Measurements from ENCODE around the gene SIRPA. TPM values are rescaled to one million over a fixed set of nuclear protein-coding genes. Genes with fewer than 3 reads are reported as not detected.

SIRPA gene
- total and polyA plus RNA-seq, 2 of the 4 experiments (the other 2 are of a cell fraction), result 9.9 to 40.2 TPM

DNA sequence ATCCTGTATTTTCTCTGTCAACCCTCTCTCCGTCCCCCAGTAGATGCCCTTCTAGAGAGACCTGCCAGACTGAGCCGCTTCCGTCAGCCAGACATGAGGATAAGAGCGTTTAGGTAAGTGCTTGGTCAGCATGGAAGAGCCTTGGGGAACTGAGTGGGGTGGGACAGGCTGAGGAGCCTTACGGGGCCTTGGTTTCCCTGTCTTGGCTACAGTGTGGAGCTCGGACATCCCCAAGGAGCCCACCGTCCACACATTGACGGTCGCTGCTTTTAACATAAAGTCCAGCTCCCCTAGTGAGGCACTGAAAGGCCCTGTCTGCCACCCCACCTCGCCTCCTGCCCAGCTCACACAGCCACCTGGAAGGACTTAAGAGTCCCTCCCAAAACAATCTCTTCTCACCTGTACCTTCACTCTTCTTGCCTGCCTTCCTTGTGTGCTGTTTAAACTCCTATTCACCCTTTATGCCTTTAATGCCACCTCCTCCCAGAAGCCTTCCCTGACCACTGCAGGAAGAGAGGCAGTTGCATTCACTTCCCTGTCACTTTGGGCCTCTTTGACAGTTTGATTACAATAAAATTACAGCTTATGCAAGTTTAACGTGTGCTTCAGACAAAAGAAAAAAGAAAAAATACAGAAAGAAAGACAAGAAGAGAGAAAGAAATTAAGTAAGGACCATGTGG is 56.4 kb downstream of the SIRPA start:
- no peak overlapping the region for H3K14ac ChIP-seq (replicated peaks; ENCODE audit: low read depth, low read length)
- intact Hi-C loops (cut with micrococcal nuclease) (no loop called here), in situ Hi-C loops (cut with MboI; ENCODE audit: low sequenced_read_pairs) (no loop called here), dilution Hi-C loops (cut with HindIII; ENCODE audit: low sequenced_read_pairs, unreplicated experiment) (no loop called here)
- no CpG with 5 or more reads among the region's 11 CpGs for WGBS, 2 experiments (ENCODE audit: extremely low coverage in 2 of 2, insufficient read length in 1 of 2)
- no peak overlapping the region for H3K56ac ChIP-seq (ENCODE audit: extremely low read depth, insufficient read depth, low read length)
- no peak overlapping the region for H3K4me2 ChIP-seq (ENCODE audit: low read depth, low read length)
- H2BK15ac ChIP-seq (ENCODE audit: low read depth, low read length), result no peak overlapping the region
- DNase-seq, result no peak
- no peak overlapping the region for H3K4me3 ChIP-seq (ENCODE audit: insufficient read depth, low read depth, low read length)
- H3K23ac ChIP-seq (ENCODE audit: low read depth, low read length), result no peak overlapping the region
- H2BK5ac ChIP-seq (ENCODE audit: low read depth, low read length, poor library complexity, severe bottlenecking), result no peak overlapping the region
- no TSS peak for BruUV-seq (replicated peaks)
- no peak overlapping the region for H3K27ac ChIP-seq (ENCODE audit: insufficient read depth, low read length)
- no peak overlapping the region for H4K91ac ChIP-seq (ENCODE audit: insufficient read depth, low read depth, low read length)
- no peak for ATAC-seq (ENCODE audit: low read depth)
- H4K20me1 ChIP-seq (ENCODE audit: insufficient read depth, low read length), result no peaks in the 10 kb centered on the region
- TF ChIP-seq FOS (IDR thresholded peaks at IDR 0.05; ENCODE audit: low read depth, low read length) (no peak), POLR2A (IDR thresholded peaks at IDR 0.05; ENCODE audit: low read depth, low read length) (no peak), NFE2L2 (IDR thresholded peaks at IDR 0.05; ENCODE audit: low read depth, low read length) (no peak), MAFK (IDR thresholded peaks at IDR 0.05; ENCODE audit: low read depth, low read length) (no peak), MXI1 (IDR thresholded peaks at IDR 0.05; ENCODE audit: borderline replicate concordance, low read depth, low read length) (no peak), MAZ (IDR thresholded peaks at IDR 0.05; ENCODE audit: borderline replicate concordance, low read depth, low read length) (no peak), RFX5 (IDR thresholded peaks at IDR 0.05; ENCODE audit: low read depth, low read length) (no peak), BHLHE40 (IDR thresholded peaks at IDR 0.05; ENCODE audit: low read depth, low read length) (no peak)
- TF ChIP-seq, protein P1, sequence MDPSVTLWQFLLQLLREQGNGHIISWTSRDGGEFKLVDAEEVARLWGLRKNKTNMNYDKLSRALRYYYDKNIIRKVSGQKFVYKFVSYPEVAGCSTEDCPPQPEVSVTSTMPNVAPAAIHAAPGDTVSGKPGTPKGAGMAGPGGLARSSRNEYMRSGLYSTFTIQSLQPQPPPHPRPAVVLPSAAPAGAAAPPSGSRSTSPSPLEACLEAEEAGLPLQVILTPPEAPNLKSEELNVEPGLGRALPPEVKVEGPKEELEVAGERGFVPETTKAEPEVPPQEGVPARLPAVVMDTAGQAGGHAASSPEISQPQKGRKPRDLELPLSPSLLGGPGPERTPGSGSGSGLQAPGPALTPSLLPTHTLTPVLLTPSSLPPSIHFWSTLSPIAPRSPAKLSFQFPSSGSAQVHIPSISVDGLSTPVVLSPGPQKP (IDR thresholded peaks at IDR 0.05; ENCODE audit: borderline replicate concordance, low read depth, low read length), result no peak
- TF ChIP-seq, protein P2, sequence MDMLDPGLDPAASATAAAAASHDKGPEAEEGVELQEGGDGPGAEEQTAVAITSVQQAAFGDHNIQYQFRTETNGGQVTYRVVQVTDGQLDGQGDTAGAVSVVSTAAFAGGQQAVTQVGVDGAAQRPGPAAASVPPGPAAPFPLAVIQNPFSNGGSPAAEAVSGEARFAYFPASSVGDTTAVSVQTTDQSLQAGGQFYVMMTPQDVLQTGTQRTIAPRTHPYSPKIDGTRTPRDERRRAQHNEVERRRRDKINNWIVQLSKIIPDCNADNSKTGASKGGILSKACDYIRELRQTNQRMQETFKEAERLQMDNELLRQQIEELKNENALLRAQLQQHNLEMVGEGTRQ (IDR thresholded peaks at IDR 0.05; ENCODE audit: low read depth, low read length), result no peak
- no peak overlapping the region for H2AFZ ChIP-seq (replicated peaks; ENCODE audit: low read length, poor library complexity)
- H3K4me1 ChIP-seq (ENCODE audit: control insufficient read depth, insufficient read depth, low read length), result peaks cover 2% of the 10 kb centered on the region
- ChIA-PET POLR2A (ENCODE audit: unreplicated experiment) (no interaction called here), CTCF (no interaction called here)
- peaks cover 63% of the 10 kb centered on the region for H3K27me3 ChIP-seq (ENCODE audit: control insufficient read depth, insufficient read depth, low read length)
- no peaks in the 10 kb centered on the region for H3K9me3 ChIP-seq (ENCODE audit: control insufficient read depth, insufficient read depth, low read length)
- no peak overlapping the region for H4K8ac ChIP-seq (ENCODE audit: low read depth in 2 of 2, low read length in 2 of 2)
- H2AK5ac ChIP-seq (ENCODE audit: low read depth, low read length), result no peak overlapping the region
- no peak overlapping the region for H2BK120ac ChIP-seq (ENCODE audit: low read depth, low read length)
- no peaks in the 10 kb centered on the region for H3K79me1 ChIP-seq (ENCODE audit: low read depth in 1 of 2, low read length in 2 of 2)
- H3K36me3 ChIP-seq (ENCODE audit: control insufficient read depth, insufficient read depth, low read length), result no peaks in the 10 kb centered on the region
- no peak overlapping the region for H3K18ac ChIP-seq (ENCODE audit: low read depth, low read length)
- no peak overlapping the region for H3K9ac ChIP-seq (ENCODE audit: low read depth, low read length)
- no peak overlapping the region for H2AK9ac ChIP-seq (replicated peaks; ENCODE audit: low read depth, low read length, poor library complexity)
- H4K5ac ChIP-seq (ENCODE audit: low read depth, low read length), result no peak overlapping the region
- H2BK20ac ChIP-seq (ENCODE audit: low read depth, low read length), result no peak overlapping the region
- H3K9me1 ChIP-seq (ENCODE audit: insufficient read depth, low read length), result no peaks in the 10 kb centered on the region
- H3K4ac ChIP-seq (ENCODE audit: low read depth, low read length), result no peak overlapping the region
